Skeletal muscle satellite cell (primary cell): ENCODE results near the gene TPTE. TPM values are rescaled to one million over a fixed set of nuclear protein-coding genes. Genes with fewer than 3 reads are reported as not detected.

Experiments
- small RNA-seq: library from RNA; depleted of rRNA; stranded (forward); fragments of <200 nt; gene quantifications from one replicate; pipeline ENCODE3, GENCODE V24; 2012

The TPTE gene

Small RNA genes within 50 kb of the gene (small RNA-seq; reads per million reads assigned to genes)
- gene CYCSP41: not detected
